NK-92 treated with Interleukin-12 subunit alpha and Interleukin-12 subunit beta, amount 100 ng/mL, for 24 hours (cell line): ENCODE measurements around the gene SCNN1B.

Source experiments
- DNase-seq: peaks from one replicate; lab custom pipeline; 2025; lab: John Stamatoyannopoulos, UW

The SCNN1B gene

DNA sequence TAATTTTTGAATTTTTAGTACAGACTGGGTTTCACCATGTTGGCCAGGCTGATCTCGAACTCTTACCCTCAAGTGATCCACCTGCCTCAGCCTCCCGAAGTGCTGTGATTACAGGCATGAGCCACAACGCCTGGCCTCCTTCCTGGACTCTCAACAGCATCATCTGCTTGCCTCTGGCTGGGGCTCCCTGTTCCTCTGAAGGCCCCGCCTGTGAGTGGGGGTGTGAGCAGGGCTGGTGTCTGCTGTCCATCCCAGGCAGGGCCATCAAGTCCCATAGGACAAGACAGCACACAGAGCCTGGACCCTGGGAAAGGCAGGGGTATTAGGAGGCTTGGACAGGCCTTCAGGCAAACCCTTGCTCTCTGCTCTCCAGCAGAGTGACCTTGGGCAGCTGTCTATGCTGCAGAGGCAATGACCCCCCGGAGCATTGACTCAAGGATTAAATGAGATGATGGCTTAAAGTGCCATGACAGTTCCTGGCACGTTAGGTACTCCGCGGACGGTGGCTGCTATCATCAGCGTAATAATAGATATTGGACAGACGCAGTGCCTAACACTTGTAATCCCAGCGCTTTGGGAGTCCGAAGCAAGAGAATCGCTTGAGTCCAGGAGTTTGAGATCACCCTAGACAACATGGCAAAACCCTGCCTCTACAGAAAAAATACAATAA lies 19.2 kb downstream of the SCNN1B start:
- DNase-seq, result no peak

DNA sequence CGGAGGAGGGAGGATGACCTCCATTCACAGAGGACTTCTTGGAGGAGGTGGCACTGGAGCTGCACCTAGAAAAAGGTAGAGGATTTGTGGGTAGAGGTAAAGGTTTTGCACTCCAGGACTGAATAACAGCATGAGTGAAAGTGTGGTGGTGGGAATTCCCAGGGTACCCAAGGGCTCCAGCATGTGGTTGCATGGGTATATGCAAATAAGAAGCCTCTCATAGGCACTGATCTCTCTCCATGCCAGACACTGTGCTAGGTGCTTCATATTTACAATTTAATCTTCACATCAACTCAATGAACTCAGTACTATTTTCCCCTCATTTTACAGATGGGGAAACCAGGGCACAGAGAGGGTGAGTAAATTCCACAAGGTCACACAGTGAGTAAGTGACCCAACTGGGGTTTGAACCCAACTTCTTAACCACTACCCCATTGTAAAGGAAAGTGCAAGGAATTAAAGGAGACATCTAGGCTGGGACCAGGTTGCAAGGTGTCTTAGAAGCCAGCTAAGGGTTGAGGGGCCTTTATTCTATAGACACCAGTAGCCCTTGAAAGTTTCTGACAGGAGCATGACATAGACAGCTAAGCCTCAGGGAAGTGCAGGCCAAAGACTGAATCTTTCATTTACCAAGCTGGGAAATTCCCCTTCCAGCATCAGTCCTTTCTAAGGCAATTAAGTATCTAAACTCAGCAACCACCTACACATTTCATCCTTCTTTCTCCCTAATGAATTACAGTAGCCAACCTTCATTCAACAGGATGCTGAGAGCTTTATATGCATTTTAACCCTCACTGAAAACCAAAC lies 21.3 kb downstream of the SCNN1B start:
- no peak for DNase-seq

DNA sequence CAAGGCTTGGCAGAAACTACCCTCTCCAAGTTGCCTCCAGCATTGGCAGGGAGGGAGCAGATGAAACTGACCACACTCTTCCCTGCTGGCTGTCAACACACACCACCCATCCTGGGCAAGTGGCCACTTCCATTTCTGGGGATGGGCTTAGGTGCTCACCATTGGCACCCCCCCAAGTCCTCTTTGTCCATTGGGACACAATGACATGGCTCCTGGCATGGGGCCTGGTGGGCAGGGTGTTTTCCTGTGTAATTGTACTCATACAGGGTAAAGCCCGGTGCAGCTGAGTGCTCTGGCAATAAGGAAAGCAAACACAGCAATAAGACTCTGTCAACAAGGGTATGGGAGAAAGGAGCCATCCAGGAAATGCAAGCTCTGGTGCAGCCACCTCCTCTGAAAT lies 22.6 kb downstream of the SCNN1B start:
- DNase-seq, result no peak

DNA sequence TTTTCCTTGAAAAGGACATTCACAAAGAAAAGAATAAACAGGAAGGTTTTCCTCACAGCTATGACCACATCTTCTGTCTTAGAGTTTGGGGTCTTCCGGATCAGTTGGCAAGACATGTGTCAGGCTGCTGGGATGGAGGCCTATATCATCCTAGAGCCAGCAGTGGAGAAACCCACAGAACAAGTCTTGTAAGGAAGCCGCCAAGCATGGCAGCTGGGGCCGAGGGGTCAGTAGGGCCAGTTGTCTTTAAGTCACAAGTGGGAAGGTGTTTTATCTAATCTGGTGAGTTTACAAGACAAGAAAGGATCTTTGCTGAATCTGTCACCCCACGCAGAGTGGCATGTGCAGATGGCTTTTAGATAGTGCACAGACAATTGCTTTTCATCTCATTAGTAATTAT lies 25.7 kb downstream of the SCNN1B start:
- DNase-seq, result no peak

DNA sequence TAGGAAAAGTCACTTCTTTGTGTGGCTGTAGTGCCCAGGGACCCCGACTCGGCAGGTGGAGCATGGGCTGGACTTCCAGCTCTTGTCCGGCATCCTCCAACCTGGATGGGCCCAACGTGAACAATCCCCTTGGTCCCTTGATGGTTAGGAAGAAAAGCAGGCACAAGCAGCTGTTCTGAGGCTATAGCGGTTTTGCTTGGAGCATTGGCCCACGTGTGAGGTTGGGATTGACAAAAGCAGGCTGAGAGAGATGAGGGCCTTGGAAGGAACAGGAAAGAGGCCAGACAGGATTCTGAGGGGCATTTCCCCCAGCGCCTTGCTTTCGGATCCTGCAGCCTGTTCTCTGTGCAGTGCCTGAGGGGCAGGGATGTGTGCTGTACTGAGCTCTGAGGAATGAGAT lies 28.1 kb downstream of the SCNN1B start:
- no peak for DNase-seq

DNA sequence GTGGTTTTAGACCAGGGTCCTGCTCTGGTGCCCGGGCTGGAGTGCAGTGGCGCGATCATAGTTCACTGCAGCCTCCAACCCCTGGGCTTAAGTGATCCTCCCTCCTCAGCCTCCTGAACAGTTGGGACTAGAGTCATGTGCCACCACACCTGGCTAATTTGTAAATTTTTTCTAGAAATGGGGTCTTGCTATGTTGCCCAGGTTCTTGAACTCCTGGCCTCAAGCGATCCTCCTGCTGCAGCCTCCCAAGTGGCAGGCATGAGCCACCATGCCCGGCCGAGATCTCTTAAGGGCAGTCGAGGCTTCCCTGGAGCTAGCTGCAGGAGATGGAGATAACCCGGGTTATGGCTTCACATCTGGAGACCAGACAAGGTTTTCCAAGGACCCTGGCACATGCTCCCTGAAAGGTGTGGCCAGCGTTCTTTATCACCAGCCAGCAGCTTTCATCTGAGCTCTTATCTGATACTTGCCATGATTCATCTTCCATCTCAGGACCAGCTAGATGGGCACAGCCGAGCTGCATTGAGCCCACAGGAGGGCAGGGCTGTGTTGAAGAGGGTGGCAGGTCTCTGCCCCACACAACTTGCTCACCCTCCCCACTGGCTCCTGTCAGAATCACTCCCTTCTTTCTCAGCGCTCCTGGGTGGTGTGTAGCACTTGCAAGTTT lies 28.6 kb downstream of the SCNN1B start:
- no peak for DNase-seq

DNA sequence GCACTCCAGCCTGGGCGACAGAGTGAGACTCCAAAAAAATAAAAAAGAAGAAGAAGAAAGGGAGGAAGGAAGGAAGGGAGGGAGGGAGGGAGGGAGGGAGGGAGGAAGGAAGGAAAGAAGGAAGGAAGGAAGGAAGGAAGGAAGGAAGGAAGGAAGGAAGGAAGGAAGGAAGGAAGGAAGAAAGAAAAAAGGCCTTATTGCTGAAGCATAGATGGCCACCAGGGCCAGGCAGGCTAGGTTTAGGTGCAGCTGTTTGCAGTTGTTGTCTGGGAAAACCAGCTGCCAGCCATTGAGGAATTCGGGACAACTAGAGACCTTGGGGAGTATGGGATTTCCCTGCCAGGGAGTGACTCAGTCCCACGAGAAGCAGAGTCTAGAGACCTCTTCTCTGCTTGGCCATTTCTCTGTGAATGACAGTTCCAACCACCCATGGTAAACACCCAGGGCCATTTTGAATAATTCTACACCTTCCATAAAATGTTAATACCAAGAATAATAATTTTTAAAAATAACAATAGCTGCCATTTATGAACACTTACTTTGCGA lies 31.0 kb downstream of the SCNN1B start:
- DNase-seq, result no peak

DNA sequence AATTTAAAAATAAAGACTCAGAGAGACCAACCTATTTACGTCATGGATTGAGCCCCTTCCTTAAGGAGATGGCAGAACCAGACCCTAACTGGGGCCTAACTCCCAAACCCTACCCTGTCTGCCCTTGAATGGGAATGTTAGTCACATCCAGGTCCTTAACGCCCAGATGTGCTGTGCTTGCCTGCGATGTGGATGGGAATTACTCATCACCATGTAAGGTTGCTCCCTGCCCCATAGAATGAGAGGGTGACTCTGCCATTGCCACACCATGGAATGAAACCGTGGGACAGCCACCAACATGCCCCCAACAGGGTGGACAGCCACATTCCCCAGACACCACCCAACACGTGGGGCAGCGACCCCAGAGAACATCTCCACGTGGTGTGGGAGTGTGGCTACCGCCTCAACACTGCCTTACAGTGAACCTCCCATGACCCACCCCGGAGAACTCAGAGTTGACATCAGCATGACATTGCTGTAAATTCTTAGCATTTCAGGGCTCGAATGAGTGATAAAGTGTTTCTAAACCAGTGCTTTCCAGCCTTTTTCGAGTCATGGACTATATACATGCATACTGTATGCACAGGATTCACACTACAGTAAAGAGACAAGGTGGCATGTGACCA lies 31.8 kb downstream of the SCNN1B start:
- no peak for DNase-seq

DNA sequence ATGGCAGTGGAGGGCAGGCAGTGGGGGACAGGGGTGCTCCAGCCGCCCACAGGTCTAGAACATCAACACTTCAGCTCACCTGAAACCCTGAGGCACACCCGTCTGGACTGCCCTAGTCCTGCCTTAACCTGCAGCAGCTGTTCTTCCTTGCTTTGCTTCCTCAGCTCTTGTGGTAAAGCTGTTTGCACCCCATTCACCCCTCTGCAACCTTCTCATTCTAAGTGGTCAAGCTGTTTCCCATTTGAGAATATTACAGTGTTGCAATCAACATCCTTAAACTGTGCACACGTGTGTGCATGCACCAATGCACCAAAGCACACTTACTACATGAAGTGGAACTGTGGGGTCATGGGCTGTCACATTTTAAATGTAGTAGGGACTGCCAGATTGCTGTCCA lies 32.4 kb downstream of the SCNN1B start:
- DNase-seq, result peak; percentile 52

DNA sequence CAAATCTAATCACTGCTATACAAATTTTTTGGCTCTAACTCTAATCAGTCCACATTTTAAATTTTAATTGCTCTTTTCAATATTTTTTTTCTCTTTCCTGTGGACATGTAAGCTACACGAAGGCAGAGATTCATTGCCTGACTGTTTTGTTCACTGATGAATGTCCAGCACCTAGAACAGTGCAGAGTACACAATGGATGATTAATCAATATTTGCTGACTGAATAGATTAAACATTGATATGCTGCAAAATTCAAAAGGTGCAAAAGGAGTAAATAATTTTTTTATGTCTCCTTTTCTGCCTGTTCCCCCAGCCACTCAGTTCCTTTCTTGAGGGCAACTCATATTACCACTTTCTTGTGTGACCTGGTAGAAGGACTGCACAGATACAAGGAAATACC lies 32.8 kb downstream of the SCNN1B start:
- DNase-seq, result no peak

DNA sequence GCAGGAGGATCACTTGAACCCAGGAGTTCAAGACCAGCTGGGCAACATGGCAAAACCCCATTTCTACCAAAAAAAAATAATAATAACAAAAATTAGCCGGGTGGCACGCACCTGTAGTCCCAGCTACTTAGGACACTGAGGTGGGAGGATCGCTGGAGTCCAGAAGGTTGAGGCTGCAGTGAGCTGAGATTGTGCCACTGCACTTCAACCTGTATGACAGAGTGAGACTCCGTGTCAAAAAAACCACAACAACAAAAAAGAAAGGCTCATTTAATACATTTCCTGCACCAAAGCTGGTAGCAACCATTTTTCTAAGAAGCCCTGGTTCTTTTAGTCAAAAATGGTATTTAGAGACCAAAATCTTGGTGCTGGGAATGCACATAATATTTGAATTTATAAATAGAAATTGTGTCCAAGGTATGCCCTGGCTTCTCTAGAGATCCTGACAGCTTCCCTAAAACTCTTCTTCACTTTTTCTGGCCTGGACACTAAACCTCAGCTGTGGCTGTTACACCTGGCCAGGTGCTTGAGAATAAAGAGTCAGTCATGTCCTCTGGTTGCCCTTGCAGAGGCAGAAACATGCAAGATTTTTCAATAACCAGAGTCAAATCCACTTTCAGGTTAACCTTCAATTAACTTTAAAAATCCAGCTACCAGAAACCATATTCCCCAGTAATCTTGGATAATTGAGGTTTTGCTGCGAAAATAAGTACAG lies 35.9 kb downstream of the SCNN1B start:
- no peak for DNase-seq

DNA sequence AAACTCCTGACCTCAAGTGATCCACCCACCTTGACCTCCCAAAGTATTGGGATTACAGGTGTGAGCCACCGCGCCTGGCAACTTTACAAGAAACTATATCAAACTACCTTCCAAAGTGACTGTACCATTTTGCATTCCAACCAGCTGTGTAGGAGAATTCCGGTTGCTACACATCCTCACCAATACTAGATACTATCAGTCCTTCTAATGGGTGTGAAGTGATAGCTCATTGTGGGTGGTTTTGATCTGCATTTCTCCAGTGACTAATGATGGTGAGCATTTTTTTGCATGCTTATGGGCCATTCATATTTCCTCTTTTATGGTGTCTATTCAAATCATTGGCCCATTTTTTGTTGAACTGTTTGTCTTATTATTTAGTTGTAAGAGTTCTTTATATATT lies 37.7 kb downstream of the SCNN1B start:
- DNase-seq, result no peak

DNA sequence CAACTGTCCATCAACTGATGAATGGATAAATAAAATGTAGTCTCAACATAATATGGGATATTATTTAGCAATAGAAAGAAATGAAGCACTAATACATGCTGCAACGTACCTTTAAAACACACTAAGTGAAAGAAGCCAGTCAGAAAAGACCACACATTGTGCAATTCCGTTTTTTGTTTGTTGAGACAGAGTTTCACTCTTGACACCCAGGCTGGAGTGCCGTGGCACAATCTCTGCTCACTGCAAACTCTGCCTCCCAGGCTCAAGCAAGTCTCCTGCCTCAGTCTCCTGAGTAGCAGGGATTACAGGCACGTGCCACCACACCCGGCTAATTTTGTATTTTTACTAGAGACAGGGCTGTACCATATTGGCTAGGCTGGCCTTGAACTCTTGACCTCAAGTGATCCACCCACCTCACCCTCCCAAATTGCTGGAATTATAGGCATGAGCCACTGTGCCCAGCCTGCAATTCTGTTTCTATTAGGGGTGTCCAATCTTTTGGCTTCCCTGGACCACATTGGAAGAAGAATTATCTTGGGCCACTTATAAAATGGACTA lies 40.1 kb downstream of the SCNN1B start:
- DNase-seq, result peak; percentile 39

DNA sequence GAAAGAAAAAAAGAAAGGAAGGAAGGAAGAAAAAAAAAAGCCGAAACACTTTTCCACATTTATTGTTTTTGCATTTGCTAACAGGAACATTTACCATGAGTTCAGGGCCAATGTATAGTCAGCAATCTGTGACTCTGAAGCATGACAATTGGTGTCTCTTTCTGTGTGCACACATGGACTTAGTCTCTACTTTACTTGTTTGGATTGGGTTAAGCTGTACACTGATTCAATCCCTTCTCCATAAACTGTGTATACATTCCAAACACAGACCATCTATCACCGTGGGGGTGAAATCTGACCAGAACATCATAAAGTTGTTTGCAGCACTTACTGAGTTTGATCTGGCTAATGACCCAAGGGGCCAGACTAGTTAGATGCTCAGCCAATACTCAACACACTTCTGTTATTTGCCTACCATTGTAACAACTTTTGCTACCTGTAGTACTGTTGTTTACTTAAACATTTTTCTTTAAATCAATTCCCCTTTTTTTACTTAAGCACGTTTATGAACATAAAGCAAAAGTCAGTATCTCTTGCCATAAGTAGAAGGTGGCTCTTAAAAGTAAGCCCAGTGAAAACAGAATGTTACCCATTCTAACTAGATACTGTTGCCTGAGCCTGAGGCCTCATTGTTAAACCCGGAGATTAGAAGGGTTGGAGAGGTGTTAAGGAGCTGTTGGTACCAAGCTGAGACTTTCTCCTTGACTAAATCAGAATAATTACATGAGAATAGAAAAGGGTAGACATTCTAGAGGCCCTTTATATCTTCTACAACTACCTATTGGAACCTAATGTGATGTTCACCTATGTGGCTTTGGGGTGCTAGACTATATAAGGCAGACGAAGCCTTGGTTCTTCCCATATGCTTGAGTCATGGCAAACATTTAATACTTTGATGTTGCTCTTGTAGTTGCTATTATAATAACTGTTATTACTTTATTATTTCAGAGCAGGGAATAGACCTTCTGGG lies 41.8 kb downstream of the SCNN1B start:
- no peak for DNase-seq

DNA sequence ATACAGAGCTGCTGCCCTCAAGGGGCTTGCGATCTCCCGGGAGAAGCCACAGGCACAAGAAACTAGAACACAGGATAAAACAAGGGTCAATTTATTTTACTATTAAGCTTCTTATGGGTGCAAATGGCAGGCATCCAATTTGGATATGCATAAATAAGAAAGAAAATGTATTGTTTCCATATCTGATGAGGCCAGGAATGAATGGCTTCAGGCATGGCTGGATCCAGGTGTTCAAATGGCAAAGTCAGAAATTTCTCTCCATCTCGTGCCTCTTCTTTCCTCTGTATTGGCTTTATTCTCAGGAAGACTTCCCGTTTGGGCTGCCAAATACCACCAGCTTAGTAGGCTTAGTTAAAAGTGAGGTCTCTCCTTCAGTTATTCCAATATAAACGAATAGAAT lies 43.1 kb downstream of the SCNN1B start:
- DNase-seq, result no peak

DNA sequence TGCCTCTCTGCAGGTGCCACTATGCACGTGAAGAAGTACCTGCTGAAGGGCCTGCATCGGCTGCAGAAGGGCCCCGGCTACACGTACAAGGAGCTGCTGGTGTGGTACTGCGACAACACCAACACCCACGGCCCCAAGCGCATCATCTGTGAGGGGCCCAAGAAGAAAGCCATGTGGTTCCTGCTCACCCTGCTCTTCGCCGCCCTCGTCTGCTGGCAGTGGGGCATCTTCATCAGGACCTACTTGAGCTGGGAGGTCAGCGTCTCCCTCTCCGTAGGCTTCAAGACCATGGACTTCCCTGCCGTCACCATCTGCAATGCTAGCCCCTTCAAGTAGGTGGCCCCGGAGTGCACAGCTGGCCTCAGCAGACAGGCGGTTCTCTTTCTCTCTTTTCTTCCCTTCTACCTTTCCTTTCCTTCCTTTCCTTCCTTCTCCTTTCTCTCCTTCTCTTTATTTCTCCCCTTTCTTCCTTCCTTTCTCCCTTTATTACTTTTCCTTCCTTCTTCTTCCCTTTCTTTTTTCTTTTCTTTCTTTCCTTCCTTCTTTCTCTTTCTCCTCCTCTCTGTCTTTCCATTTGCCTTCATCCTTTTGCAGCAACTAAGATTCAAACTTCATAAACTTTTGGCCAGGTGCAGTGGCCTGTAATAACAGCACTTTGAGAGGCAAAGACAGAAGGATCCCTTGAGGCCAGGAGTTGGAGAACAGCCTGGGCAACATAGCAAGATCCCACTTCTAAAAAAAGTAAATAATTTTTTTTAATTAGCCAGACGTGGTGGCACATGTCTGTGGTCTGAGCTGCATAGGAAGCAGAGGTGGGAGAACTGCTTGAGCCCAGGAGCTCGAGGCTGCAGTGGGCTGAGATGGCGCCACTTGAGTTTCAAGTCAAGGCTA lies 46.7 kb downstream of the SCNN1B start:
- DNase-seq, result no peak

DNA sequence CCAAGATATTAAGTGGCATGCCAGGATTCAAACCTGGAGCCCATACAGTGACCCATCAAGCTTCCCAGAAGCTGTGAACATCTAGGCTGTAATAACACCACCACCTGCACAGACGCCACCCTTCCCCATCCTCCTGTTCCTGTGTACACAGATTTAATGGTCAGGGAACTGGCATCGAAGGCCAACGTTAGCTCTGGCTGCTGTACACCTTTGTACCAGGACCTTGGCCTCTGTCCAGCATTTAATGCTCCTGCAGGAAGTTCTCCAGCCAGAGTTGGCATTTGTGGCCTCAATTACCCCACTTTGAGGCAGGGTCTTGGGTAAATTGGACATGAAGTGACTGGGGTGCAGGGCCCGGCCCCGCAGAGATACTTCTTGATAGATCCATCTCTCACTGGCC lies 49.3 kb downstream of the SCNN1B start:
- DNase-seq, result no peak

DNA sequence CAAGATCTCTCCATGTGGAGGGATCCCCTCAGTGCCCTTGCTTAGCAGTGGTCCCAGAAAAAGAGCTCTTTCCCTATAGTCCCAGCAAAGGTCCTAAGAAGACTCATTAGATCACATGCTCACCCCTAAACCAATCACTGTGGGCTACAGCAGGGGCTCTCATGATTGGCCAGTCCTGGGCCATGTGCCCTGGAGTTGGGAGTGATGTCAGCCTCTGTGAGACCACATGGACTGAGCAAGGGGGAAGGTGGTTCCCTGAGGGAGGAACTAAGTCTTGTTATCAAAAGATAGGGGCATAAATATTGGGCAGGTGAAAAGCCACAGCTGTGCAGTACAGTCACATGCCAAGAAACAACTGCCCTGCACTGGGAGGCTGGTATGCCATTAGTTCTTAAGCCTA lies 51.3 kb downstream of the SCNN1B start:
- no peak for DNase-seq

DNA sequence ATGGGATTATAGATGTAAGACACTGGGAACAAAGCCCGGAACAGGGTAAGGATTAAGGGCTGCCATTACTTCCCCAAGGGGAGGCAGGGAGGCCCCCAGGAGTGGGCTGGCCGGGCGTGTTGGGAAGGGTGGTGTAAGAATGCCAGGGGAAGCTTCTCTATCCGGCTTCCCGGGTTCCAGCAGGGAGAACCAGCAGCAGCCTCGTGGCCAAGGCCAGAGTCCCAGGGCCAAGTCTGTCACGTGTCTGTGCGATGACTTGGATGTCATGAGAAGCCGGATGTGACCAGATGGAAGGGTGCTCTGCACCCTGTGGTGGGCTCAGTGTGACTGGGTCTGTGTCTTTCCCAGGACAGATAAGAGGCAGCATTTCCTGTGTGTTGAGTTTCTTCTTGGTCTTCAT lies 52.1 kb downstream of the SCNN1B start:
- DNase-seq, result no peak
